GM19328 (cell line): ENCODE measurements around the gene LRP8.
"Not testable (repeated sequence)": the region's sequence is repeated elsewhere in the genome, so short reads cannot be mapped to it uniquely, and the experiment has no call there.

ENCODE experiments used
- ATAC-seq: cut with Tn5 transposase; IDR thresholded peaks from one replicate; pipeline ENCODE4 v1.9.1; 2021; ENCODE audit warnings: mild to moderate bottlenecking, moderate library complexity; ENCODE audit not compliant: unreplicated experiment

Gene LRP8

GRCh38 chr1:53220962-53221286 is 106.9 kb downstream of the LRP8 start:
- ATAC-seq = no peak

GRCh38 chr1:53220171-53220961 is 107.5 kb downstream of the LRP8 start, which contains the start of gene CZIB:
CZIB (minus strand) TSS chr1:53220634; CDS start chr1:53220575, 59 bp downstream.
- ATAC-seq = peak; percentile 89

GRCh38 chr1:53219711-53220110 is 108.2 kb downstream of the LRP8 start:
- no peak for ATAC-seq

GRCh38 chr1:53218201-53218600 is 109.7 kb downstream of the LRP8 start:
- ATAC-seq = no peak

GRCh38 chr1:53214376-53214940 is 113.4 kb downstream of the LRP8 start:
- ATAC-seq = no peak

GRCh38 chr1:53210954-53211353 is 116.9 kb downstream of the LRP8 start:
- ATAC-seq = no peak

GRCh38 chr1:53210352-53210751 is 117.5 kb downstream of the LRP8 start:
- no peak for ATAC-seq

GRCh38 chr1:53207726-53208125 is 120.1 kb downstream of the LRP8 start:
- ATAC-seq = no peak

- no peak for ATAC-seq
Measured at GRCh38 chr1:53206735-53207379, 121.0 kb downstream of the LRP8 start.

- not testable (repeated sequence) for ATAC-seq
Measured at GRCh38 chr1:53206083-53206685, 121.7 kb downstream of the LRP8 start.

- ATAC-seq = not testable (repeated sequence)
Measured at GRCh38 chr1:53205496-53205895, 122.4 kb downstream of the LRP8 start.

- ATAC-seq = no peak
Measured at GRCh38 chr1:53203466-53203865, 124.4 kb downstream of the LRP8 start.

GRCh38 chr1:53198241-53198651 is 129.6 kb downstream of the LRP8 start:
- no peak for ATAC-seq

GRCh38 chr1:53197291-53198200 is 130.3 kb downstream of the LRP8 start:
- no peak for ATAC-seq

GRCh38 chr1:53196485-53197290 is 131.2 kb downstream of the LRP8 start, which contains the start of gene CPT2:
CPT2 (plus strand) TSS chr1:53196824; CDS start chr1:53196944, 120 bp downstream.
- peak; percentile 99 for ATAC-seq

- no peak for ATAC-seq
Measured at GRCh38 chr1:53196017-53196484, 131.8 kb downstream of the LRP8 start.

GRCh38 chr1:53195246-53196016 is 132.4 kb downstream of the LRP8 start:
- no peak for ATAC-seq
